Measurements from ENCODE around the gene UBE3C. TPM values are rescaled to one million over a fixed set of nuclear protein-coding genes. Genes with fewer than 3 reads are reported as not detected.
"Not testable (repeated sequence)": the region's sequence is repeated elsewhere in the genome, so short reads cannot be mapped to it uniquely, and the experiment has no call there.

Gene UBE3C
- total RNA-seq, 1 experiment from 2014 or later: 87.6 TPM

DNA sequence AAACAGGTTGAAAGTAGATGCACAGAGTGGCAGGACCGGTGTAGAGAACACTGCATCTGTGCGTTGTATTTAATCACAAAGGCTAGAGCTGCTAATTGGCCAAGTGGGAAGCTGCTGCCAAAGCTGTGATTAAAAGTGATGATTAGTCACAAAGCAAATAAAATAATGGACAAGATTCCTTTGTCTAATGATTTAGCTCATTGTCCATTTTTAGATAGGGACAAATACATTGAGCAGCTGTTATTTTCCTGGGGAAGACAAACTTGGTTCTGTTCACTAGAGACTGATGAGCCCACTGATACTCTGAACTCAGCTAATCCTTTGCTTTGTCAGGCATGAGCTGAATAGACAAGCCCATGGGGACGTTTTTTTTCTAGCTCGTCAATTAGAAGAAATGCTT is 19.7 kb downstream of the UBE3C start:
- Histone ChIP-seq H3K4me1 (ENCODE audit: control insufficient read depth, insufficient read depth, low read length) (peaks cover 8% of the 10 kb centered on the region), H3K4me3 (ENCODE audit: low read depth in 2 of 2, low read length in 2 of 2) (no peak overlapping the region), H3K27me3 (ENCODE audit: control insufficient read depth, insufficient read depth, low read length) (no peaks in the 10 kb centered on the region), H3K36me3 (ENCODE audit: control insufficient read depth, insufficient read depth, low read length) (no peaks in the 10 kb centered on the region), H3K9me3 (ENCODE audit: control insufficient read depth, insufficient read depth, low read depth, low read length) (no peaks in the 10 kb centered on the region), H3K27ac (ENCODE audit: low read length) (no peak overlapping the region)
- ChIA-PET POLR2A (no interaction called here), CTCF (no interaction called here)
- DNase-seq (ENCODE audit: low read depth, low spot score) (no peak), ATAC-seq (no peak; the same call in 1 of the 2 replicates)
- BruUV-seq (replicated peaks): no TSS peak
- in situ Hi-C loops (cut with HindIII; ENCODE audit: low pct_unique_long_range_greater_than_20kb, low sequenced_read_pairs): no loop called here
- intact Hi-C loops (cut with micrococcal nuclease; ENCODE audit: unreplicated experiment): no loop called here
- TF ChIP-seq POLR2AphosphoS5 (IDR thresholded peaks at IDR 0.05; ENCODE audit: low read depth, low read length) (no peak), TCF7L2 (IDR thresholded peaks at IDR 0.05; ENCODE audit: low read depth, low read length) (no peak), SIN3A (IDR thresholded peaks at IDR 0.05; ENCODE audit: borderline replicate concordance, insufficient read depth, low read depth, low read length) (no peak)
- TF ChIP-seq, protein P1, sequence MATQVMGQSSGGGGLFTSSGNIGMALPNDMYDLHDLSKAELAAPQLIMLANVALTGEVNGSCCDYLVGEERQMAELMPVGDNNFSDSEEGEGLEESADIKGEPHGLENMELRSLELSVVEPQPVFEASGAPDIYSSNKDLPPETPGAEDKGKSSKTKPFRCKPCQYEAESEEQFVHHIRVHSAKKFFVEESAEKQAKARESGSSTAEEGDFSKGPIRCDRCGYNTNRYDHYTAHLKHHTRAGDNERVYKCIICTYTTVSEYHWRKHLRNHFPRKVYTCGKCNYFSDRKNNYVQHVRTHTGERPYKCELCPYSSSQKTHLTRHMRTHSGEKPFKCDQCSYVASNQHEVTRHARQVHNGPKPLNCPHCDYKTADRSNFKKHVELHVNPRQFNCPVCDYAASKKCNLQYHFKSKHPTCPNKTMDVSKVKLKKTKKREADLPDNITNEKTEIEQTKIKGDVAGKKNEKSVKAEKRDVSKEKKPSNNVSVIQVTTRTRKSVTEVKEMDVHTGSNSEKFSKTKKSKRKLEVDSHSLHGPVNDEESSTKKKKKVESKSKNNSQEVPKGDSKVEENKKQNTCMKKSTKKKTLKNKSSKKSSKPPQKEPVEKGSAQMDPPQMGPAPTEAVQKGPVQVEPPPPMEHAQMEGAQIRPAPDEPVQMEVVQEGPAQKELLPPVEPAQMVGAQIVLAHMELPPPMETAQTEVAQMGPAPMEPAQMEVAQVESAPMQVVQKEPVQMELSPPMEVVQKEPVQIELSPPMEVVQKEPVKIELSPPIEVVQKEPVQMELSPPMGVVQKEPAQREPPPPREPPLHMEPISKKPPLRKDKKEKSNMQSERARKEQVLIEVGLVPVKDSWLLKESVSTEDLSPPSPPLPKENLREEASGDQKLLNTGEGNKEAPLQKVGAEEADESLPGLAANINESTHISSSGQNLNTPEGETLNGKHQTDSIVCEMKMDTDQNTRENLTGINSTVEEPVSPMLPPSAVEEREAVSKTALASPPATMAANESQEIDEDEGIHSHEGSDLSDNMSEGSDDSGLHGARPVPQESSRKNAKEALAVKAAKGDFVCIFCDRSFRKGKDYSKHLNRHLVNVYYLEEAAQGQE (IDR thresholded peaks at IDR 0.05; ENCODE audit: insufficient read depth in 1 of 2, low read depth in 2 of 2, low read length in 1 of 2): no peak
- TF ChIP-seq, protein P2, sequence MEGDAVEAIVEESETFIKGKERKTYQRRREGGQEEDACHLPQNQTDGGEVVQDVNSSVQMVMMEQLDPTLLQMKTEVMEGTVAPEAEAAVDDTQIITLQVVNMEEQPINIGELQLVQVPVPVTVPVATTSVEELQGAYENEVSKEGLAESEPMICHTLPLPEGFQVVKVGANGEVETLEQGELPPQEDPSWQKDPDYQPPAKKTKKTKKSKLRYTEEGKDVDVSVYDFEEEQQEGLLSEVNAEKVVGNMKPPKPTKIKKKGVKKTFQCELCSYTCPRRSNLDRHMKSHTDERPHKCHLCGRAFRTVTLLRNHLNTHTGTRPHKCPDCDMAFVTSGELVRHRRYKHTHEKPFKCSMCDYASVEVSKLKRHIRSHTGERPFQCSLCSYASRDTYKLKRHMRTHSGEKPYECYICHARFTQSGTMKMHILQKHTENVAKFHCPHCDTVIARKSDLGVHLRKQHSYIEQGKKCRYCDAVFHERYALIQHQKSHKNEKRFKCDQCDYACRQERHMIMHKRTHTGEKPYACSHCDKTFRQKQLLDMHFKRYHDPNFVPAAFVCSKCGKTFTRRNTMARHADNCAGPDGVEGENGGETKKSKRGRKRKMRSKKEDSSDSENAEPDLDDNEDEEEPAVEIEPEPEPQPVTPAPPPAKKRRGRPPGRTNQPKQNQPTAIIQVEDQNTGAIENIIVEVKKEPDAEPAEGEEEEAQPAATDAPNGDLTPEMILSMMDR (IDR thresholded peaks at IDR 0.05): no peak

DNA sequence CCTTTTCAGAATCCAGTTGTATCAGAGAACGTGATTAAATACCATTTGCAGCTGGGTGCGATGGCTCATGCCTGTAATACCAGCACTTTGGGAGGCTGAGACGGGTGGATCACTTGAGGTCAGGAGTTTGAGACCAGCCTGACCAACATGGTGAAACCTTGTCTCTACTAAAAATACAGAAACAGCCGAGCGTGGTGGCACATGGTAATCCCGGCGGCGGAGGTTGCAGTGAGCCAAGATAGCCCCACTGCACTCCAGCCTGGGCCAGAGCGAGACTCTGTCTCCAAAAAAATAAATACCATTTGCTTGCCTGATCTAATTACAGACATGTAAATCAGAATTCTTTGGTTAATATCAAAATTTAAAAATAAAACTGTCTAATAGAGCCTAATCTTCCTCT is 20.8 kb downstream of the UBE3C start:
- H3K4me1 ChIP-seq (ENCODE audit: control insufficient read depth, insufficient read depth, low read length); ATAC-seq; CTCF ChIA-PET; H3K9me3 ChIP-seq (ENCODE audit: control insufficient read depth, insufficient read depth, low read depth, low read length); BruUV-seq (replicated peaks); H3K4me3 ChIP-seq (ENCODE audit: low read depth in 2 of 2, low read length in 2 of 2); H3K36me3 ChIP-seq (ENCODE audit: control insufficient read depth, insufficient read depth, low read length); H3K27me3 ChIP-seq (ENCODE audit: control insufficient read depth, insufficient read depth, low read length); intact Hi-C loops (cut with micrococcal nuclease; ENCODE audit: unreplicated experiment); in situ Hi-C loops (cut with HindIII; ENCODE audit: low pct_unique_long_range_greater_than_20kb, low sequenced_read_pairs); DNase-seq (ENCODE audit: low read depth, low spot score); H3K27ac ChIP-seq (ENCODE audit: low read length): not testable (repeated sequence)
- POLR2A ChIA-PET: interaction anchor here (0.7 kb wide), 1 partner anchor 14 kb away, joined by 3 read pairs; no protein-coding TSS in a partner anchor

DNA sequence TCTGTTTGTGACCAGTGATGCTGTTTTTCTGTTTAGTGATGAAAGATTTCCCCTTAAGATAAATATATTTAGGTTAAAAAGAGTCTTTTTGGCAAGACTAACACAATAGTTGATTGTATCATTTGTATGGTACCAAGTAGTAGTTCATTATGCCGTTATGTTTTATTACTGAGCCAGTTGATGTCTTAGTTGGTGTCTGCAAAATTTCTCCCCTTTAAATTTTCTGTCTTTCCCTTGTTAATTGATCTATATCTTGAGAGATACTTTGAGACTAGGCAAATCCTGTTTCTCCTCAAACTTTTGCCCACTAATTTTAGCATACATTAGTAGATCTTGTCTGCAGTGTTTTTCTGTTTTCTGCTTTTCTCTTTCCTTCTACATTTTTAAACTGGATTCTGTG is 21.7 kb downstream of the UBE3C start:
- no peak overlapping the region for H3K4me3 ChIP-seq (ENCODE audit: low read depth in 2 of 2, low read length in 2 of 2)
- no peak for DNase-seq (ENCODE audit: low read depth, low spot score)
- no peak for TF ChIP-seq SIN3A (IDR thresholded peaks at IDR 0.05; ENCODE audit: borderline replicate concordance, insufficient read depth, low read depth, low read length)
- TF ChIP-seq, protein P2 (IDR thresholded peaks at IDR 0.05): no peak
- TF ChIP-seq POLR2AphosphoS5 (IDR thresholded peaks at IDR 0.05; ENCODE audit: low read depth, low read length): no peak
- no peak for TF ChIP-seq TCF7L2 (IDR thresholded peaks at IDR 0.05; ENCODE audit: low read depth, low read length)
- TF ChIP-seq, protein P1 (IDR thresholded peaks at IDR 0.05; ENCODE audit: insufficient read depth in 1 of 2, low read depth in 2 of 2, low read length in 1 of 2): no peak
- peaks cover 8% of the 10 kb centered on the region; the same call in 1 of the 2 replicates for H3K4me1 ChIP-seq (ENCODE audit: control insufficient read depth, insufficient read depth, low read length)
- no peaks in the 10 kb centered on the region for H3K9me3 ChIP-seq (ENCODE audit: control insufficient read depth, insufficient read depth, low read depth, low read length)
- in situ Hi-C loops (cut with HindIII; ENCODE audit: low pct_unique_long_range_greater_than_20kb, low sequenced_read_pairs): no loop called here
- POLR2A ChIA-PET: no interaction called here
- intact Hi-C loops (cut with micrococcal nuclease; ENCODE audit: unreplicated experiment): no loop called here
- CTCF ChIA-PET: no interaction called here
- H3K36me3 ChIP-seq (ENCODE audit: control insufficient read depth, insufficient read depth, low read length): no peaks in the 10 kb centered on the region
- no TSS peak for BruUV-seq (replicated peaks)
- H3K27ac ChIP-seq (ENCODE audit: low read length): no peak overlapping the region
- no peak for ATAC-seq
- no peaks in the 10 kb centered on the region for H3K27me3 ChIP-seq (ENCODE audit: control insufficient read depth, insufficient read depth, low read length)

All from Panc1 (cell line).